Panc1 (cell line): ENCODE results near the gene ELFN2. TPM values are rescaled to one million over a fixed set of nuclear protein-coding genes. Genes with fewer than 3 reads are reported as not detected.

Experiments
- ATAC-seq: fragments of 200-7000 bp; cut with Tn5 transposase; 2 replicates; pipeline ENCODE4 v1.9.1; 2020; ENCODE audit warnings: mild to moderate bottlenecking, moderate library complexity
- BruUV-seq: library from RNA; stranded (reverse); fragments of 400-500 nt; replicated peaks from 2 replicates; lab custom pipeline; 2021; lab: Mats Ljungman, UMichigan
- CTCF ChIA-PET: fragments of 300-600 bp; sonication (Branson Sonifier 250); formaldehyde crosslinking; loops from one replicate; lab custom pipeline; 2022; ENCODE audit warnings: antibody characterized with exemption; lab: Charles Lee
- POLR2A ChIA-PET: fragments of 300-600 bp; sonication (Branson Sonifier 250); formaldehyde crosslinking; loops from one replicate; lab custom pipeline; 2022; ENCODE audit warnings: antibody characterized with exemption; lab: Charles Lee
- DNase-seq: peaks from one replicate; pipeline ENCODE4 v3.0.0-alpha.2; 2010; ENCODE audit warnings: low read depth, low spot score
- H3K27ac ChIP-seq: 2 replicates; pipeline ENCODE4 v1.5.1; 2011; ENCODE audit warnings: mild to moderate bottlenecking, low read length, inconsistent platforms
- H3K27me3 ChIP-seq: fragments of 200-500 bp; sonication (Bioruptor generic); 2 replicates; pipeline ENCODE4 v1.6.0; 2014; ENCODE audit warnings: low read length, inconsistent platforms; ENCODE audit not compliant: control insufficient read depth, insufficient read depth
- H3K36me3 ChIP-seq: fragments of 200-500 bp; sonication (Bioruptor generic); 2 replicates; pipeline ENCODE4 v1.5.1; 2014; ENCODE audit warnings: inconsistent platforms, mild to moderate bottlenecking, low read length, moderate library complexity; ENCODE audit not compliant: control insufficient read depth, insufficient read depth
- H3K4me1 ChIP-seq: 2 replicates; pipeline ENCODE4 v1.5.1; 2011; ENCODE audit warnings: inconsistent platforms, mild to moderate bottlenecking, low read length, moderate library complexity; ENCODE audit not compliant: control insufficient read depth, insufficient read depth
- H3K4me3 ChIP-seq, 2 experiments: 2 replicates each; pipeline ENCODE4 v1.5.1; 2011 to 2012; ENCODE audit warnings: low read depth in 2 of 2, low read length in 2 of 2, mild to moderate bottlenecking in 2 of 2, inconsistent platforms in 1 of 2, moderate library complexity in 1 of 2
- H3K9me3 ChIP-seq: fragments of 200-500 bp; sonication (Bioruptor generic); 2 replicates; pipeline ENCODE4 v1.5.1; 2014; ENCODE audit warnings: low read depth, mild to moderate bottlenecking, inconsistent platforms, low read length, moderate library complexity; ENCODE audit not compliant: control insufficient read depth, insufficient read depth
- CTCF ChIP-seq: fragments of 450-650 bp; IDR thresholded peaks from 2 replicates; pipeline ENCODE4 v1.5.1; 2017; ENCODE audit warnings: mild to moderate bottlenecking
- POLR2AphosphoS5 ChIP-seq: IDR thresholded peaks from 2 replicates; pipeline ENCODE4 v1.6.1; 2012; ENCODE audit warnings: mild to moderate bottlenecking, low read depth, low read length, moderate library complexity
- REST ChIP-seq, 2 experiments: IDR thresholded peaks; 2 replicates each; pipeline ENCODE4 v1.6.1; 2011 to 2012; ENCODE audit warnings: low read depth in 2 of 2, control low read depth in 1 of 2, low read length in 1 of 2, mild to moderate bottlenecking in 1 of 2, moderate library complexity in 1 of 2; ENCODE audit not compliant: insufficient read depth in 1 of 2
- SIN3A ChIP-seq: IDR thresholded peaks from 2 replicates; pipeline ENCODE4 v1.6.1; 2012; ENCODE audit warnings: low read depth, mild to moderate bottlenecking, low read length, moderate library complexity, borderline replicate concordance; ENCODE audit not compliant: insufficient read depth
- TCF7L2 ChIP-seq: IDR thresholded peaks from 2 replicates; pipeline ENCODE4 v1.6.1; 2011; ENCODE audit warnings: mild to moderate bottlenecking, low read depth, low read length, inconsistent platforms
- in situ Hi-C: cut with HindIII; loops from 2 replicates; pipeline ENCODE4 v1.10.0; 2016; ENCODE audit warnings: low sequenced_read_pairs, low pct_unique_long_range_greater_than_20kb
- intact Hi-C: fragments of 100-400 bp; cut with micrococcal nuclease; formaldehyde crosslinking; loops from one replicate; pipeline ENCODE4 v1.10.0; 2022; ENCODE audit not compliant: unreplicated experiment
- total RNA-seq: library from RNA; stranded (reverse); gene quantifications from one replicate; pipeline ENCODE4 v1.2.1, GENCODE V29; 2021; ENCODE audit not compliant: unreplicated experiment

The ELFN2 gene
- total RNA-seq, 1 experiment from 2014 or later = 2.9 TPM

GRCh38 chr22:37445501-37445900 lies 18.2 kb upstream of the ELFN2 start:
- Histone ChIP-seq H3K27ac (no peak overlapping the region), H3K36me3 (no peaks in the 10 kb centered on the region), H3K4me3 (no peak overlapping the region), H3K9me3 (no peaks in the 10 kb centered on the region), H3K4me1 (no peaks in the 10 kb centered on the region), H3K27me3 (no peaks in the 10 kb centered on the region)
- in situ Hi-C loops = no loop called here
- intact Hi-C loops = no loop called here
- ChIA-PET POLR2A (no interaction called here), CTCF (no interaction called here)
- no TSS peak for BruUV-seq
- ATAC-seq (no peak), DNase-seq (no peak)
- no peak for TF ChIP-seq REST (IDR thresholded peaks at IDR 0.05; ENCODE audit: insufficient read depth in 1 of 2, low read depth in 2 of 2, low read length in 1 of 2)
- no peak for TF ChIP-seq TCF7L2
- TF ChIP-seq CTCF = no peak
- TF ChIP-seq POLR2AphosphoS5 = no peak

GRCh38 chr22:37443977-37444376 lies 16.7 kb upstream of the ELFN2 start:
- ChIA-PET POLR2A (no interaction called here), CTCF (no interaction called here)
- Histone ChIP-seq H3K27me3 (no peaks in the 10 kb centered on the region), H3K4me1 (no peaks in the 10 kb centered on the region), H3K4me3 (no peak overlapping the region), H3K36me3 (no peaks in the 10 kb centered on the region), H3K9me3 (no peaks in the 10 kb centered on the region), H3K27ac (no peak overlapping the region)
- ATAC-seq (no peak), DNase-seq (no peak)
- no peak for TF ChIP-seq POLR2AphosphoS5
- no peak for TF ChIP-seq REST (IDR thresholded peaks at IDR 0.05; ENCODE audit: insufficient read depth in 1 of 2, low read depth in 2 of 2, low read length in 1 of 2)
- TF ChIP-seq SIN3A = no peak
- TF ChIP-seq TCF7L2 = no peak
- in situ Hi-C loops = no loop called here
- BruUV-seq = no TSS peak
- intact Hi-C loops = no loop called here
